Esophagus muscularis mucosa (tissue), 4 donors: ENCODE data around the gene WFDC10B.

Experiments
- CTCF ChIP-seq, 3 experiments: fragments of 200-600 bp in 2 of 3; fragments of 450-650 bp in 1 of 3; sonication (generic) in 2 of 3; IDR thresholded peaks; one replicate each; pipeline ENCODE4 v1.5.1; 2017 to 2019; ENCODE audit warnings: antibody characterized with exemption in 3 of 3, mild to moderate bottlenecking in 2 of 3, moderate library complexity in 1 of 3
- EP300 ChIP-seq: sonication (generic); formaldehyde crosslinking; IDR thresholded peaks from one replicate; pipeline ENCODE4 v1.6.1; 2017; ENCODE audit warnings: antibody characterized with exemption
- POLR2AphosphoS5 ChIP-seq, 2 donors: sonication (generic); formaldehyde crosslinking; IDR thresholded peaks; one replicate each; pipeline ENCODE4 v1.6.1; 2017; ENCODE audit warnings: antibody characterized with exemption in 2 of 2

- no peak for TF ChIP-seq EP300
- no peak for TF ChIP-seq CTCF (IDR thresholded peaks at IDR 0.05)
- no peak for TF ChIP-seq POLR2AphosphoS5 (IDR thresholded peaks at IDR 0.05)
These were observed 31.2 kb upstream of the WFDC10B start for GRCh38 chr20:45735988-45736387.
